Neural cell (in vitro differentiated cells): ENCODE measurements around the gene CLCN4.

Experiments
- CTCF ChIP-seq: fragments of 450-650 bp; IDR thresholded peaks from 2 replicates; pipeline ENCODE4 v1.5.1; 2014; ENCODE audit warnings: antibody characterized with exemption, mild to moderate bottlenecking, moderate library complexity; ENCODE audit not compliant: poor library complexity, severe bottlenecking
- EP300 ChIP-seq: fragments of 450-650 bp; conservative IDR thresholded peaks from 2 replicates; pipeline ENCODE4 v1.6.1; 2014; ENCODE audit warnings: antibody characterized with exemption, mild to moderate bottlenecking, moderate library complexity; ENCODE audit not compliant: poor library complexity, severe bottlenecking
- EZH2 ChIP-seq: fragments of 200-600, 300-800 bp; shearing (Covaris generic), sonication (generic); IDR thresholded peaks from 2 replicates; pipeline ENCODE4 v1.6.1; 2014; ENCODE audit warnings: antibody characterized with exemption, low read length, borderline replicate concordance, mild to moderate bottlenecking; ENCODE audit not compliant: insufficient read depth, poor library complexity, severe bottlenecking
- POLR2AphosphoS5 ChIP-seq: IDR thresholded peaks from 2 replicates; pipeline ENCODE4 v1.6.1; 2012
- REST ChIP-seq: IDR thresholded peaks from 2 replicates; pipeline ENCODE4 v1.6.1; 2012; ENCODE audit warnings: borderline replicate concordance
- TAF1 ChIP-seq: IDR thresholded peaks from 2 replicates; pipeline ENCODE4 v1.6.1; 2012; ENCODE audit warnings: low read depth

GRCh38 chrX:10108288-10108687 lies 48.5 kb upstream of the CLCN4 start:
- no peak for TF ChIP-seq POLR2AphosphoS5
- TF ChIP-seq CTCF: no peak
- no peak for TF ChIP-seq TAF1
- TF ChIP-seq REST: no peak
- no peak for TF ChIP-seq EP300
- no peak for TF ChIP-seq EZH2
